ENCODE measurements around the gene VPS50. TPM values are rescaled to one million over a fixed set of nuclear protein-coding genes. Genes with fewer than 3 reads are reported as not detected.

Gene VPS50
- total RNA-seq, 2 experiments from 2014 or later: 19.3 to 22.1 TPM

GRCh38 chr7:93378131-93378760 is 146.1 kb downstream of the VPS50 start:
- H3K4me1 Mint-ChIP-seq (ENCODE audit: low read depth): peaks cover 4% of the 10 kb centered on the region
- H3K27ac Mint-ChIP-seq: no peak overlapping the region
- ChIA-PET POLR2A (no interaction called here), CTCF (no interaction called here)
- H3K27me3 Mint-ChIP-seq (ENCODE audit: low read depth): peaks cover 12% of the 10 kb centered on the region
- H3K36me3 Mint-ChIP-seq (ENCODE audit: low read depth): no peaks in the 10 kb centered on the region
- no peak for DNase-seq
- no peak for ATAC-seq
- no peak overlapping the region for H3K4me3 Mint-ChIP-seq
- H3K9me3 Mint-ChIP-seq (ENCODE audit: insufficient read depth): no peaks in the 10 kb centered on the region

GRCh38 chr7:93382362-93382761 is 150.2 kb downstream of the VPS50 start:
- DNase-seq: no peak
- H3K9me3 Mint-ChIP-seq (ENCODE audit: insufficient read depth): no peaks in the 10 kb centered on the region
- CTCF ChIA-PET: no interaction called here
- no peaks in the 10 kb centered on the region for H3K36me3 Mint-ChIP-seq (ENCODE audit: low read depth)
- POLR2A ChIA-PET: no interaction called here
- H3K4me3 Mint-ChIP-seq: no peak overlapping the region
- H3K4me1 Mint-ChIP-seq (ENCODE audit: low read depth): peaks cover 2% of the 10 kb centered on the region
- no peak overlapping the region for H3K27ac Mint-ChIP-seq
- ATAC-seq: no peak
- H3K27me3 Mint-ChIP-seq (ENCODE audit: low read depth): peaks cover 14% of the 10 kb centered on the region

GRCh38 chr7:93390660-93391059 is 158.5 kb downstream of the VPS50 start:
- Mint-ChIP-seq H3K9me3 (ENCODE audit: insufficient read depth) (no peaks in the 10 kb centered on the region), H3K27me3 (ENCODE audit: low read depth) (peaks cover 8% of the 10 kb centered on the region), H3K36me3 (ENCODE audit: low read depth) (no peaks in the 10 kb centered on the region), H3K4me1 (ENCODE audit: low read depth) (no peaks in the 10 kb centered on the region), H3K27ac (no peak overlapping the region), H3K4me3 (no peak overlapping the region)
- ATAC-seq: no peak
- ChIA-PET POLR2A (no interaction called here), CTCF (no interaction called here)
- DNase-seq: no peak

GRCh38 chr7:93392984-93393383 is 160.8 kb downstream of the VPS50 start:
- Mint-ChIP-seq H3K4me3 (no peak overlapping the region), H3K9me3 (ENCODE audit: insufficient read depth) (no peaks in the 10 kb centered on the region), H3K27ac (no peak overlapping the region), H3K27me3 (ENCODE audit: low read depth) (peaks cover 1% of the 10 kb centered on the region), H3K4me1 (ENCODE audit: low read depth) (no peaks in the 10 kb centered on the region), H3K36me3 (ENCODE audit: low read depth) (no peaks in the 10 kb centered on the region)
- CTCF ChIA-PET: no interaction called here
- no peak for DNase-seq
- POLR2A ChIA-PET: no interaction called here
- no peak for ATAC-seq

GRCh38 chr7:93399642-93400041 is 167.5 kb downstream of the VPS50 start:
- no peaks in the 10 kb centered on the region for H3K9me3 Mint-ChIP-seq (ENCODE audit: insufficient read depth)
- H3K27me3 Mint-ChIP-seq (ENCODE audit: low read depth): no peaks in the 10 kb centered on the region
- DNase-seq: no peak
- ATAC-seq: no peak
- POLR2A ChIA-PET: no interaction called here
- no peaks in the 10 kb centered on the region for H3K4me1 Mint-ChIP-seq (ENCODE audit: low read depth)
- no peak overlapping the region for H3K4me3 Mint-ChIP-seq
- H3K36me3 Mint-ChIP-seq (ENCODE audit: low read depth): no peaks in the 10 kb centered on the region
- CTCF ChIA-PET: no interaction called here
- no peak overlapping the region for H3K27ac Mint-ChIP-seq

GRCh38 chr7:93402944-93403343 is 170.8 kb downstream of the VPS50 start:
- Mint-ChIP-seq H3K27me3 (ENCODE audit: low read depth) (no peaks in the 10 kb centered on the region), H3K9me3 (ENCODE audit: insufficient read depth) (peaks cover 3% of the 10 kb centered on the region), H3K27ac (no peak overlapping the region), H3K36me3 (ENCODE audit: low read depth) (no peaks in the 10 kb centered on the region), H3K4me3 (no peak overlapping the region), H3K4me1 (ENCODE audit: low read depth) (no peaks in the 10 kb centered on the region)
- CTCF ChIA-PET: no interaction called here
- no peak for ATAC-seq
- no peak for DNase-seq
- POLR2A ChIA-PET: no interaction called here

GRCh38 chr7:93407239-93407638 is 175.1 kb downstream of the VPS50 start:
- Mint-ChIP-seq H3K4me1 (ENCODE audit: low read depth) (no peaks in the 10 kb centered on the region), H3K27me3 (ENCODE audit: low read depth) (no peaks in the 10 kb centered on the region), H3K4me3 (no peak overlapping the region), H3K36me3 (ENCODE audit: low read depth) (no peaks in the 10 kb centered on the region), H3K9me3 (ENCODE audit: insufficient read depth) (peaks cover 3% of the 10 kb centered on the region), H3K27ac (no peak overlapping the region)
- ChIA-PET POLR2A (no interaction called here), CTCF (interaction anchor here (1.1 kb wide), 1 partner anchor 142 kb away, joined by 3 read pairs; no protein-coding TSS in a partner anchor)
- no peak for DNase-seq
- ATAC-seq: no peak

- Mint-ChIP-seq H3K4me1 (ENCODE audit: low read depth) (no peaks in the 10 kb centered on the region), H3K27me3 (ENCODE audit: low read depth) (no peaks in the 10 kb centered on the region), H3K36me3 (ENCODE audit: low read depth) (no peaks in the 10 kb centered on the region), H3K27ac (no peak overlapping the region), H3K9me3 (ENCODE audit: insufficient read depth) (peaks cover 3% of the 10 kb centered on the region), H3K4me3 (no peak overlapping the region)
- ChIA-PET POLR2A (no interaction called here), CTCF (interaction anchor here (0.8 to 1.1 kb wide), 2 partner anchors 29 to 141 kb away, joined by 3 to 4 read pairs; no protein-coding TSS in a partner anchor)
- DNase-seq (no peak), ATAC-seq (no peak)
Observed at GRCh38 chr7:93409324-93409723, 177.2 kb downstream of the VPS50 start.

Other genes starting within 250 kb of the VPS50 start
- 10 to 100 TPM; 49.0 to 51.0 TPM for gene SAMD9, start 114.4 kb upstream of the VPS50 start, total RNA-seq
- gene SAMD9L, start 84.0 kb upstream of the VPS50 start, total RNA-seq: 100 to 1,000 TPM; 102 to 109 TPM
- not detected for gene HEPACAM2, start 5.9 kb upstream of the VPS50 start, total RNA-seq